Epithelial cell of esophagus (primary cell): ENCODE data around the gene HMGCL.

Experiments used
- DNase-seq: peaks from one replicate; pipeline ENCODE4 v3.0.0; 2010; ENCODE audit warnings: low read depth
- H3K4me3 ChIP-seq: 2 replicates; pipeline ENCODE4 v1.5.1; 2011; ENCODE audit warnings: mild to moderate bottlenecking, low read length, control low read depth
- TF ChIP-seq, protein P1 (sequence below): IDR thresholded peaks from 2 replicates; pipeline ENCODE4 v1.5.1; 2011; ENCODE audit warnings: low read depth, mild to moderate bottlenecking, low read length, control low read depth, inconsistent platforms; ENCODE audit not compliant: insufficient read depth; ENCODE audit errors: missing control alignments

Gene HMGCL

DNA sequence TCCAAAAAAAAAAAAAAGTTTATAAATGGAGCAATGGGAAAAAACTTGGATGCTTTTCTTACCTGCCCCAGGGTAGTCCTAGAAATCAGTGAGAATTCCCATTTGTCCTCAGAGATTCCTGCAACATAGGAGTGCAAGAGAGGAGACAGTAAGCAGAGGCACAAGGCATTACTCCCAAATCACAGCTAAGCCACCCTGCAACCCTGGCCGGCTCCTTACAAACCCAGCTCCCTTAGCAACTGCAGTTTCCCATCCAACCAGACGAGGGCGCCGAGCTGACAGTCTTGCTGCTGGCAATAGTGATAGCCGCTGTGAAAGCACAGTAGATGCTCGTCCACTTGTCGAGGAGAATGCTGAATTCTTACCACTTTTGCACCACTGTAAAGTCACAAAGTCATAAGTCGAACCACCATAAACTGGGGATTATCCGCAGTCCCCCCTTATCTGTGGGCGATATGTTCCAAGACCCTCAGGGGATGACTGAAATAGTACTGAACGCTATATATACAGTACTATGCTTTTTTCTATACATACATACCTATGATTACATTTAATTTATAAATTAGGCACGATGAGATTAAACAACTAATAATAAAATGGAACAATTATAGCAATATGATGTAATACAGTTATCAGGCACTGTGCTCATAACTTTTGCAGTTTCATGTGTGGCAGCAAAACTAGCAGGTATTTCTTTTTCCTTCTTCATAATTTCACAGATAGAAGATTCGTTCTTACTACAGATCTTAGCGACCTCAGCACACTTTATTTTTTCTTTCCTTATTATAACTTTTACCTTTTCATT, 53.0 kb downstream of the HMGCL start:
- no peak overlapping the region for H3K4me3 ChIP-seq
- peak; percentile 85 for DNase-seq
- TF ChIP-seq, protein P1, sequence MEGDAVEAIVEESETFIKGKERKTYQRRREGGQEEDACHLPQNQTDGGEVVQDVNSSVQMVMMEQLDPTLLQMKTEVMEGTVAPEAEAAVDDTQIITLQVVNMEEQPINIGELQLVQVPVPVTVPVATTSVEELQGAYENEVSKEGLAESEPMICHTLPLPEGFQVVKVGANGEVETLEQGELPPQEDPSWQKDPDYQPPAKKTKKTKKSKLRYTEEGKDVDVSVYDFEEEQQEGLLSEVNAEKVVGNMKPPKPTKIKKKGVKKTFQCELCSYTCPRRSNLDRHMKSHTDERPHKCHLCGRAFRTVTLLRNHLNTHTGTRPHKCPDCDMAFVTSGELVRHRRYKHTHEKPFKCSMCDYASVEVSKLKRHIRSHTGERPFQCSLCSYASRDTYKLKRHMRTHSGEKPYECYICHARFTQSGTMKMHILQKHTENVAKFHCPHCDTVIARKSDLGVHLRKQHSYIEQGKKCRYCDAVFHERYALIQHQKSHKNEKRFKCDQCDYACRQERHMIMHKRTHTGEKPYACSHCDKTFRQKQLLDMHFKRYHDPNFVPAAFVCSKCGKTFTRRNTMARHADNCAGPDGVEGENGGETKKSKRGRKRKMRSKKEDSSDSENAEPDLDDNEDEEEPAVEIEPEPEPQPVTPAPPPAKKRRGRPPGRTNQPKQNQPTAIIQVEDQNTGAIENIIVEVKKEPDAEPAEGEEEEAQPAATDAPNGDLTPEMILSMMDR, result peak; percentile 99

DNA sequence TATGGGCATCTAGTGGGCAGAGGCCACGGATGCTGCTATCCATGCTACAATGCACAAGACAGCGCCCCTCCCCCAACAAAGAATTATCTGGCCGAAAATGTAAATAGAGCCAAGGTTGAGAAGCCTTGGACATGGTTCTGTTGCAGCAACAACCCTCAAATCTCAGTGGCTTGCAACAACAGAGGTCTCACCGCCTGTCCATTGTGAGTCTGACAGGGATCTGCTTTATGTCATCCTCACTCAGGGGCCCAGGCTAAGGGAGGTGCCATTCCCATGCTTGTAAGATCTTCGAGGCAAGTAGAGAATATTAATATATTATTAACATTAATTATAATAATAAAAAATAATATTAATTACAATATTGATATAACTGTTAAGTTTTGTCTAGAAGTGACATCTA, 56.5 kb downstream of the HMGCL start:
- DNase-seq, result no peak
- TF ChIP-seq, protein P1, result no peak
- H3K4me3 ChIP-seq, result no peak overlapping the region

DNA sequence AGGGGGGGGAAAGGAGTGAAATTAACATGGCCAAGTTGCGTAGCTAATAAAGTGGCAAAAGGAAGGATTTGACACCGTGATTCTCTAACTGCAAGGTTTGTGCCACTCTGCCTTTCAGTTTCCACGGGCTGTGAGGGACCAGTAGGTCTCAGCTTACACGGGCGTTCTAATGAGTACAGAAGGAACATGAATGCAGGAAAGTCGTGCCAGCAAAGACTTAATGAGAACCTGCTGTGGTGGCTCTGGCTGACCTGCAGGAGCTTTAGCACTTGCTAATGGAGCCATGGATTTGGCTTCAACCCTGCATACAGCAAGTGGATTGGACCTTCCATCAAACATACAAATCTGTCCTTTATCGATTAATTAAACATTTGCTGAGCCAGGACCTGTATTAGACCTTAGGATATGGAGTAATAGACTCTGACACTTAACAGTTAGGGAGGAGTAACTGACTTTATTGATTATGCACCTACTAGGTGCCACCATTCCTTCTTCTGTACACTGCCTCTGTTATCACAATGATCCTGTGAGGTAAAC, 62.1 kb downstream of the HMGCL start:
- H3K4me3 ChIP-seq, result no peak overlapping the region
- TF ChIP-seq, protein P1, result no peak
- no peak for DNase-seq

DNA sequence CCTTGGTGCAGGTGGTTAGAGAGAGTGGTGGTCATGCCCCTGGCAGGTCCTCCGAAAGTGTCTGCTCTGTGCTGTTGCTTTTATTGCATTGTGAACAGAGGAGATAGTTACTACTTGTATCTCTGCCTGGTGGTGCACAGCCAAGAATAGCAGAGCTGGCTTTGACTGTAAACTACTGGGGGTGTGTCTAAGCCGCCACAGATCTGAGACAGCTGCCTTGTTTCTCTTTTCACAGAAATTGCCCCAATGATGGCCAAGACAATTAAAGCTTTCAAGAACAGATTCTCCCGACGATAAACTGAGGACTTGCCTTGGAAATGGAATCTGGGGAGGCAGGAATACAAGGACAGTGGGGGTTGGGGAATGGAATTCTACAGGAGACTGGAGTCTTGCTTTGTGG, 66.0 kb downstream of the HMGCL start:
- TF ChIP-seq, protein P1, result no peak
- no peak for DNase-seq
- H3K4me3 ChIP-seq, result no peak overlapping the region

GRCh38 chr1:23757812-23758211, 67.4 kb downstream of the HMGCL start:
- TF ChIP-seq, protein P1, result no peak
- no peak overlapping the region for H3K4me3 ChIP-seq
- no peak for DNase-seq

DNA sequence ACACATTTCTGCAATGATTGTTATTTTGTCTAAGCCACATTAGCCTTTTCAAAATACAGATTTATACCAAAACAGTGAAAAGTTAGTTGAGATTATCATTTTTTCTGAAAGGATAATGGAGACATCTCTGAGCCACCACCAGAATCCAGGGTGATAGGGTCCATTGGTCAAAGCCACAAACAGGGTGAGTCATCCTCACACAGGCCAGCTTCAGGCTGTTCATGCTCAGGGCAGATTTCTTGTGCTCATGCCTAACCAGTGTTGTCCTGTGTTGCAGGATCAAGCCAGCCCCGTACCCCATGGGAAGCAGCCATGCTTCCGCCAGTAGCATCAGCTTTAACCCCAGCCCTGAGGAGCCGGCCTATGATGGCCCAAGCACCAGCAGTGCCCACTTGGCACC, 68.6 kb downstream of the HMGCL start:
- TF ChIP-seq, protein P1, result no peak

GRCh38 chr1:23752909-23753308, 72.3 kb downstream of the HMGCL start:
- H3K4me3 ChIP-seq, result no peak overlapping the region
- TF ChIP-seq, protein P1, result no peak
- no peak for DNase-seq

More for the DNA sequence above, 68.6 kb downstream of the HMGCL start:
- H3K4me3 ChIP-seq, result no peak overlapping the region
- no peak for DNase-seq
